Liver (tissue), 3 donors: ENCODE data around the gene KCNJ5.

ENCODE experiments used
- EGR1 ChIP-seq, 2 donors: IDR thresholded peaks; 2 replicates each; pipeline ENCODE4 v1.6.1; 2016 to 2018; ENCODE audit warnings: antibody characterized with exemption in 2 of 2, low read depth in 2 of 2
- GABPA ChIP-seq, 2 donors: IDR thresholded peaks in 1 of 2; conservative IDR thresholded peaks in 1 of 2; 2 replicates each; pipeline ENCODE4 v1.6.1; 2016; ENCODE audit warnings: antibody characterized with exemption in 2 of 2, mild to moderate bottlenecking in 1 of 2, moderate library complexity in 1 of 2
- NR2F2 ChIP-seq: IDR thresholded peaks from 2 replicates; pipeline ENCODE4 v1.6.1; 2016; ENCODE audit warnings: antibody characterized with exemption
- RAD21 ChIP-seq, 2 donors: IDR thresholded peaks; 2 replicates each; pipeline ENCODE4 v1.6.1; 2016; ENCODE audit warnings: antibody characterized with exemption in 2 of 2, mild to moderate bottlenecking in 2 of 2
- RXRA ChIP-seq, 2 donors: IDR thresholded peaks; 2 replicates each; pipeline ENCODE4 v1.6.1; 2017 to 2018; ENCODE audit warnings: antibody characterized with exemption in 2 of 2, mild to moderate bottlenecking in 1 of 2
- SP1 ChIP-seq: IDR thresholded peaks from 2 replicates; pipeline ENCODE4 v1.6.1; 2018; ENCODE audit warnings: antibody characterized with exemption, mild to moderate bottlenecking
- TAF1 ChIP-seq: conservative IDR thresholded peaks from 2 replicates; pipeline ENCODE4 v1.6.1; 2016; ENCODE audit warnings: antibody characterized with exemption, mild to moderate bottlenecking
- YY1 ChIP-seq: IDR thresholded peaks from 2 replicates; pipeline ENCODE4 v1.6.1; 2016; ENCODE audit warnings: antibody characterized with exemption, mild to moderate bottlenecking
- TF ChIP-seq, protein P1 (sequence below): fragments of 150-350 bp; IDR thresholded peaks from 2 replicates; pipeline ENCODE4 v1.5.1; 2017; ENCODE audit warnings: improper control_type of control experiment, low read depth, low read length; ENCODE audit not compliant: missing input control
- TF ChIP-seq, protein P2 (sequence below): IDR thresholded peaks from 2 replicates; pipeline ENCODE4 v1.6.1; 2016; ENCODE audit warnings: antibody characterized with exemption, mild to moderate bottlenecking
- TF ChIP-seq, protein P3 (sequence below): IDR thresholded peaks from 2 replicates; pipeline ENCODE4 v1.6.1; 2016; ENCODE audit warnings: antibody characterized with exemption
- donor health status: healthy.
- donor health status: healthy.

DNA sequence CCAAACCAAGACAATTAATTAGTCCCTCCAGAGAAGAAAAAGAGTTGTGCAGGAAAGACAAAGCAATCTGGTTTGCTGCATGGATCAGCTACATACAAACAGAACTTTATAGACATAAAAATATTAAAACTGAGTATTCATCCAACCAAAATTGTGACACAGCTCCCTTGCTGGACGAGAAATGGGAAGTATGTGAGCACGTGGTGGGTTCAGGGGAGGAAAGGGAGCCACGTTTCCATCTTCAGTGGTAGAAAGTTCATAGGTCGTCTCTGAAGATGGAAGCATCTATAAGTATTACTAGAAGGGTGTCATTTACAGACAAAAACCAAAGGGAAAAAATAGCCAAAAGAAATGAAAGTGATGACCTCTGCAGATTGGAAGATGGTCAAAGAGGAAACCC lies 7.1 kb upstream of the KCNJ5 start:
- TF ChIP-seq, protein P1, sequence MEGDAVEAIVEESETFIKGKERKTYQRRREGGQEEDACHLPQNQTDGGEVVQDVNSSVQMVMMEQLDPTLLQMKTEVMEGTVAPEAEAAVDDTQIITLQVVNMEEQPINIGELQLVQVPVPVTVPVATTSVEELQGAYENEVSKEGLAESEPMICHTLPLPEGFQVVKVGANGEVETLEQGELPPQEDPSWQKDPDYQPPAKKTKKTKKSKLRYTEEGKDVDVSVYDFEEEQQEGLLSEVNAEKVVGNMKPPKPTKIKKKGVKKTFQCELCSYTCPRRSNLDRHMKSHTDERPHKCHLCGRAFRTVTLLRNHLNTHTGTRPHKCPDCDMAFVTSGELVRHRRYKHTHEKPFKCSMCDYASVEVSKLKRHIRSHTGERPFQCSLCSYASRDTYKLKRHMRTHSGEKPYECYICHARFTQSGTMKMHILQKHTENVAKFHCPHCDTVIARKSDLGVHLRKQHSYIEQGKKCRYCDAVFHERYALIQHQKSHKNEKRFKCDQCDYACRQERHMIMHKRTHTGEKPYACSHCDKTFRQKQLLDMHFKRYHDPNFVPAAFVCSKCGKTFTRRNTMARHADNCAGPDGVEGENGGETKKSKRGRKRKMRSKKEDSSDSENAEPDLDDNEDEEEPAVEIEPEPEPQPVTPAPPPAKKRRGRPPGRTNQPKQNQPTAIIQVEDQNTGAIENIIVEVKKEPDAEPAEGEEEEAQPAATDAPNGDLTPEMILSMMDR: no peak
- TF ChIP-seq, protein P2, sequence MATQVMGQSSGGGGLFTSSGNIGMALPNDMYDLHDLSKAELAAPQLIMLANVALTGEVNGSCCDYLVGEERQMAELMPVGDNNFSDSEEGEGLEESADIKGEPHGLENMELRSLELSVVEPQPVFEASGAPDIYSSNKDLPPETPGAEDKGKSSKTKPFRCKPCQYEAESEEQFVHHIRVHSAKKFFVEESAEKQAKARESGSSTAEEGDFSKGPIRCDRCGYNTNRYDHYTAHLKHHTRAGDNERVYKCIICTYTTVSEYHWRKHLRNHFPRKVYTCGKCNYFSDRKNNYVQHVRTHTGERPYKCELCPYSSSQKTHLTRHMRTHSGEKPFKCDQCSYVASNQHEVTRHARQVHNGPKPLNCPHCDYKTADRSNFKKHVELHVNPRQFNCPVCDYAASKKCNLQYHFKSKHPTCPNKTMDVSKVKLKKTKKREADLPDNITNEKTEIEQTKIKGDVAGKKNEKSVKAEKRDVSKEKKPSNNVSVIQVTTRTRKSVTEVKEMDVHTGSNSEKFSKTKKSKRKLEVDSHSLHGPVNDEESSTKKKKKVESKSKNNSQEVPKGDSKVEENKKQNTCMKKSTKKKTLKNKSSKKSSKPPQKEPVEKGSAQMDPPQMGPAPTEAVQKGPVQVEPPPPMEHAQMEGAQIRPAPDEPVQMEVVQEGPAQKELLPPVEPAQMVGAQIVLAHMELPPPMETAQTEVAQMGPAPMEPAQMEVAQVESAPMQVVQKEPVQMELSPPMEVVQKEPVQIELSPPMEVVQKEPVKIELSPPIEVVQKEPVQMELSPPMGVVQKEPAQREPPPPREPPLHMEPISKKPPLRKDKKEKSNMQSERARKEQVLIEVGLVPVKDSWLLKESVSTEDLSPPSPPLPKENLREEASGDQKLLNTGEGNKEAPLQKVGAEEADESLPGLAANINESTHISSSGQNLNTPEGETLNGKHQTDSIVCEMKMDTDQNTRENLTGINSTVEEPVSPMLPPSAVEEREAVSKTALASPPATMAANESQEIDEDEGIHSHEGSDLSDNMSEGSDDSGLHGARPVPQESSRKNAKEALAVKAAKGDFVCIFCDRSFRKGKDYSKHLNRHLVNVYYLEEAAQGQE: no peak
- TF ChIP-seq RAD21 (IDR thresholded peaks at IDR 0.05) (no peak), RXRA (IDR thresholded peaks at IDR 0.05) (no peak), NR2F2 (no peak), YY1 (no peak), TAF1 (no peak), SP1 (no peak), EGR1 (IDR thresholded peaks at IDR 0.05; ENCODE audit: low read depth in 2 of 2) (no peak), GABPA (IDR thresholded peaks at IDR 0.05 in 1 of 2, conservative IDR thresholded peaks at IDR 0.05 in 1 of 2) (no peak)
- TF ChIP-seq, protein P3, sequence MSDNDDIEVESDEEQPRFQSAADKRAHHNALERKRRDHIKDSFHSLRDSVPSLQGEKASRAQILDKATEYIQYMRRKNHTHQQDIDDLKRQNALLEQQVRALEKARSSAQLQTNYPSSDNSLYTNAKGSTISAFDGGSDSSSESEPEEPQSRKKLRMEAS: no peak
